Measurements from ENCODE around the gene ID4. TPM values are rescaled to one million over a fixed set of nuclear protein-coding genes. Genes with fewer than 3 reads are reported as not detected.

Gene ID4, protein sequence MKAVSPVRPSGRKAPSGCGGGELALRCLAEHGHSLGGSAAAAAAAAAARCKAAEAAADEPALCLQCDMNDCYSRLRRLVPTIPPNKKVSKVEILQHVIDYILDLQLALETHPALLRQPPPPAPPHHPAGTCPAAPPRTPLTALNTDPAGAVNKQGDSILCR
- total RNA-seq, result 1.6 and 2.8 TPM in 2 replicates

DNA sequence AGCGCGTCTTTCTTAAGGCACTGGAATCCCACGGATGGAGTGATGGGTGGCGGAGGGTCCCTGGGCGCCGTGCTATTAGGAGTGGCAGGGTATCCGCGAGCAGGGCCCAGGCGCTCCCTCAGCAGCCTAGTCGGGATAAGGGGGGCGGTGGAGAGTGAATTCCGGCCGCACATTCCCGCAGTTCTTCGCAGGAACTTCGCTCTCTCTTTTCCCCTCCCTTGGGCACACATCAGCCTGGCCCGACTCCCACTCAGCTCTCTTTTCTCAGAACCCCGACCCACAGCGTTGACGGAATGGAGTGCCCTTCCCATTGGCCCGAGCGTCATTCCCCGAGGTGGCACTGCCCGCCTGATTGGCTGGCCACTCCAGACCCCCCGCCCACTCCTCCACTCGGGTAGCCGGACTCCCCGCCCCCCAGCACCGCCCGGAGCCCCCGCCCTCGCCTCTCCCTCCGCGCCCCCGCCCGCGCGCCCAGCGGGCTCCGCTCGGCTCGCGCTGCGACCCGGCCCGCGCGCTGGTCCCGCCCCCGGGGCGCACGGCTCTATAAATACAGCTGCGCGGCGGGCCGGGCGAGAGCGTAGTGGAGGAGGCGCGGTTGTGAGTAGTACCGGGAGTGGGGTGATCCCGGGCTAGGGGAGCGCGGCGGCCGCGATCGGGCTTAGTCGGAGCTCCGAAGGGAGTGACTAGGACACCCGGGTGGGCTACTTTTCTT lies at the start of gene ID4:
Gene ID4, plus strand, starts transcription at position 572 of the 712 bp plus-strand sequence. CDS start 385 bp downstream, outside the sequence.
- no peak for FAIRE-seq
- TF ChIP-seq, protein P1, sequence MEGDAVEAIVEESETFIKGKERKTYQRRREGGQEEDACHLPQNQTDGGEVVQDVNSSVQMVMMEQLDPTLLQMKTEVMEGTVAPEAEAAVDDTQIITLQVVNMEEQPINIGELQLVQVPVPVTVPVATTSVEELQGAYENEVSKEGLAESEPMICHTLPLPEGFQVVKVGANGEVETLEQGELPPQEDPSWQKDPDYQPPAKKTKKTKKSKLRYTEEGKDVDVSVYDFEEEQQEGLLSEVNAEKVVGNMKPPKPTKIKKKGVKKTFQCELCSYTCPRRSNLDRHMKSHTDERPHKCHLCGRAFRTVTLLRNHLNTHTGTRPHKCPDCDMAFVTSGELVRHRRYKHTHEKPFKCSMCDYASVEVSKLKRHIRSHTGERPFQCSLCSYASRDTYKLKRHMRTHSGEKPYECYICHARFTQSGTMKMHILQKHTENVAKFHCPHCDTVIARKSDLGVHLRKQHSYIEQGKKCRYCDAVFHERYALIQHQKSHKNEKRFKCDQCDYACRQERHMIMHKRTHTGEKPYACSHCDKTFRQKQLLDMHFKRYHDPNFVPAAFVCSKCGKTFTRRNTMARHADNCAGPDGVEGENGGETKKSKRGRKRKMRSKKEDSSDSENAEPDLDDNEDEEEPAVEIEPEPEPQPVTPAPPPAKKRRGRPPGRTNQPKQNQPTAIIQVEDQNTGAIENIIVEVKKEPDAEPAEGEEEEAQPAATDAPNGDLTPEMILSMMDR (IDR thresholded peaks at IDR 0.05; ENCODE audit: insufficient read depth, low read length, severe bottlenecking), result no peak
- Histone ChIP-seq H3K4me3 (ENCODE audit: low read depth, low read length) (peak within 1 kb of the TSS; percentile 35), H3K36me3 (ENCODE audit: control insufficient read depth, insufficient read depth, low read length) (no peaks in the 10 kb centered on the region), H3K27me3 (ENCODE audit: control insufficient read depth, insufficient read depth, low read length) (peaks cover 15% of the 10 kb centered on the region)
- no peak for DNase-seq (ENCODE audit: low read depth)

DNA sequence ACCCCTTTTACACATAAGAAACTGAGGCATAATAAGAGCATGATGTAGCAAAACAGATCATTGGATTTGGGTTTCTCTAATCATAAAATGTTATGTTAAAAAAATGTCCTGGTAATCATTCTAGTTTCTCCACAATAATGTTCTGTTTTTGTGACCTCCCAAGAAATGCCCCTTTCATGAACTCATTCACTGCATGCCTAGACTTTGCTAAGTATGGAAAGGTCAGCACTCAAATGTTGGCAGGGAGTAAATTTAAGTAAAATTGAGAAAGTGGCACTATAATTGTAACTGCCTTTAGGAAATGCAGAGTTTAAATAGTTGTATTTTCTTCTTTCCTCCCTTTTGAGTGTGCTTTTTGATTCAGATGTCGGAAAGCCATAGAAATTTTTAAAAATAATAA lies 48.5 kb upstream of the ID4 start:
- FAIRE-seq (no peak), DNase-seq (ENCODE audit: low read depth) (no peak)
- TF ChIP-seq, protein P1 (IDR thresholded peaks at IDR 0.05; ENCODE audit: insufficient read depth, low read length, severe bottlenecking), result no peak
- Histone ChIP-seq H3K27me3 (ENCODE audit: control insufficient read depth, insufficient read depth, low read length) (no peaks in the 10 kb centered on the region), H3K36me3 (ENCODE audit: control insufficient read depth, insufficient read depth, low read length) (no peaks in the 10 kb centered on the region), H3K4me3 (ENCODE audit: low read depth, low read length) (no peak overlapping the region)

DNA sequence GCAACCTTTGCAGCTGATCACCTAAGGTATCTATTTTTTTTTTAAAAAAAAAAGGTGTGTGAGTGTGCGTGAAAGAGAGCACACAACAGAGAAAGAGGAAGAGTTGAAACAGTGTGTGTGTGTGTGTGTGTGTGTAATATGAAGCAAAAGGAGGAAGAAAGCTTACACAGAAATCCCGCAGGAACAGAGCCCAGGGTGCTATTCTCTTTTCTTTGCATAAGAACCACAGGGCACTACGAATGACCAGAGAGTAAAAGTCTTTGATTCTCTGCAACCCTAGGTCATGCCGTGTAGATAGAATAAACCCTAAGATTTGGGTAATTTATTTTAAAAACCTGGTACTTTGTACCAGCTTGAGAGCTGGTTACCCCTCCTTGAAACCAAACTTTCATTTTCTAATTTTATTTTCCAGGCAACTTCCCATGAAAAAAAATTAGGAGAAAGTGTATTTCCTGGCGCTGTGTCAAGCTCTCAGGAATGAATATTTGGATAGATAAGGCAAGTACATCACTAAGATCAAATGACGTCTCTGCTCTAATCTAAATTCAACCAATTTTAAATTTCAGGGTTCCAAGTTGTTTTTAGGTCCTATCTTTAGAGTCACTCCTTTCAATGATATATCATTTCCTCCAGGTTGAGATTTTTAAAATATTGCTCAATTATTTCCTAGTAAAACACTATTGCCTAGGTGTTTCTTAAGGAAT lies 47.9 kb upstream of the ID4 start:
- no peaks in the 10 kb centered on the region for H3K27me3 ChIP-seq (ENCODE audit: control insufficient read depth, insufficient read depth, low read length)
- TF ChIP-seq, protein P1 (IDR thresholded peaks at IDR 0.05; ENCODE audit: insufficient read depth, low read length, severe bottlenecking), result no peak
- no peak for FAIRE-seq
- no peaks in the 10 kb centered on the region for H3K36me3 ChIP-seq (ENCODE audit: control insufficient read depth, insufficient read depth, low read length)
- no peak for DNase-seq (ENCODE audit: low read depth)
- no peak overlapping the region for H3K4me3 ChIP-seq (ENCODE audit: low read depth, low read length)

DNA sequence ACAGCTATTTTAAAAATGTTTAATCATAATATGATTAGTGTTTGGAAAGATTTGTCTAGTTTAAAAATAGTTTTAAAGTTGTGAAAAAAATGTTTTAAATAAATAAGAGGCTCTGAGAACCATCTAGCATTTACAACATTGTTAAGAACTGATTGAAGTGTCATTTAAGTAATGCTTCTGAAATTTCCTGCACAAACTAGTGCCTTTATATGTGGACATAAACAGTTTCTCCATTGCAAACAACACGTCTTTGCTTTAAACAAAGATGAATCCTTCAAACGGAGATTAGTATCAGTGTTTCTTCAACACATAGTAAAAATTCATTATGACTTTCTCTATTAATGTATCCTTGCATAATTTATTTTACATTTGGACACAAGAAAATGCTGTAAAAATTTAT lies 45.9 kb upstream of the ID4 start:
- TF ChIP-seq, protein P1 (IDR thresholded peaks at IDR 0.05; ENCODE audit: insufficient read depth, low read length, severe bottlenecking), result no peak
- no peaks in the 10 kb centered on the region for H3K36me3 ChIP-seq (ENCODE audit: control insufficient read depth, insufficient read depth, low read length)
- H3K4me3 ChIP-seq (ENCODE audit: low read depth, low read length), result no peak overlapping the region
- H3K27me3 ChIP-seq (ENCODE audit: control insufficient read depth, insufficient read depth, low read length), result no peaks in the 10 kb centered on the region
- FAIRE-seq (no peak), DNase-seq (ENCODE audit: low read depth) (no peak)

DNA sequence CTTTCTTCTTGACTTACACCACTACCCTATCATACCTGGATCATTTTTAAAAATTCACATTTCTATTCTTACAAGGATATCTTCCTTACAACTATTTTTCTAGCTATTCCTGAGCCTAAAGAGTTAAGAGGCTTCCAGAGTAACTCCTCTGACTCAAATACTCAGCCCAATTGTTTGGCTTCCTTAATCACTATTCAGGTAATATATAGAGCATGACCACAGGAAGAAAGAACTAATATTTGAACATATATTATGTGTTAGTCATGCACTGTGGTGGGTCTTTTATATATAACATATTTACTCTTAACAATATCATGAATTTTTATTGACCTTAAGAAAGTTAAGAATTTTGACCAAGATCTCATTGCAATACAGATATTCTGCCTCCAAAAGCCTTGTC lies 42.0 kb upstream of the ID4 start:
- no peak for FAIRE-seq
- peak; percentile 55 for DNase-seq (ENCODE audit: low read depth)
- Histone ChIP-seq H3K36me3 (ENCODE audit: control insufficient read depth, insufficient read depth, low read length) (no peaks in the 10 kb centered on the region), H3K4me3 (ENCODE audit: low read depth, low read length) (no peak overlapping the region), H3K27me3 (ENCODE audit: control insufficient read depth, insufficient read depth, low read length) (no peaks in the 10 kb centered on the region)
- TF ChIP-seq, protein P1 (IDR thresholded peaks at IDR 0.05; ENCODE audit: insufficient read depth, low read length, severe bottlenecking), result no peak
